Measurements from ENCODE around the gene NEK8.

GRCh38 chr17:28728364-28729200 lies at the start of gene NEK8:
- TF ChIP-seq POLR2A (IDR thresholded peaks at IDR 0.05) = peak; percentile 76 to 89 (median 89)
- TF ChIP-seq, protein P1, sequence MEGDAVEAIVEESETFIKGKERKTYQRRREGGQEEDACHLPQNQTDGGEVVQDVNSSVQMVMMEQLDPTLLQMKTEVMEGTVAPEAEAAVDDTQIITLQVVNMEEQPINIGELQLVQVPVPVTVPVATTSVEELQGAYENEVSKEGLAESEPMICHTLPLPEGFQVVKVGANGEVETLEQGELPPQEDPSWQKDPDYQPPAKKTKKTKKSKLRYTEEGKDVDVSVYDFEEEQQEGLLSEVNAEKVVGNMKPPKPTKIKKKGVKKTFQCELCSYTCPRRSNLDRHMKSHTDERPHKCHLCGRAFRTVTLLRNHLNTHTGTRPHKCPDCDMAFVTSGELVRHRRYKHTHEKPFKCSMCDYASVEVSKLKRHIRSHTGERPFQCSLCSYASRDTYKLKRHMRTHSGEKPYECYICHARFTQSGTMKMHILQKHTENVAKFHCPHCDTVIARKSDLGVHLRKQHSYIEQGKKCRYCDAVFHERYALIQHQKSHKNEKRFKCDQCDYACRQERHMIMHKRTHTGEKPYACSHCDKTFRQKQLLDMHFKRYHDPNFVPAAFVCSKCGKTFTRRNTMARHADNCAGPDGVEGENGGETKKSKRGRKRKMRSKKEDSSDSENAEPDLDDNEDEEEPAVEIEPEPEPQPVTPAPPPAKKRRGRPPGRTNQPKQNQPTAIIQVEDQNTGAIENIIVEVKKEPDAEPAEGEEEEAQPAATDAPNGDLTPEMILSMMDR (IDR thresholded peaks at IDR 0.05) = peak in 2 of 7 experiments; percentile 5 to 7

All from body of pancreas (tissue), 4 donors.